Activated T-helper 1 cell treated with anti-CD3 and anti-CD28 coated beads, Interleukin-2, amount 50 U/mL, for 16 hours (primary cell): ENCODE data around the gene AP2A2.

Source experiments
- DNase-seq, 2 donors: peaks; one replicate each; pipeline ENCODE4 v3.0.0-alpha.2; 2020; ENCODE audit warnings: low read depth in 1 of 2, low spot score in 1 of 2

Gene AP2A2

DNA sequence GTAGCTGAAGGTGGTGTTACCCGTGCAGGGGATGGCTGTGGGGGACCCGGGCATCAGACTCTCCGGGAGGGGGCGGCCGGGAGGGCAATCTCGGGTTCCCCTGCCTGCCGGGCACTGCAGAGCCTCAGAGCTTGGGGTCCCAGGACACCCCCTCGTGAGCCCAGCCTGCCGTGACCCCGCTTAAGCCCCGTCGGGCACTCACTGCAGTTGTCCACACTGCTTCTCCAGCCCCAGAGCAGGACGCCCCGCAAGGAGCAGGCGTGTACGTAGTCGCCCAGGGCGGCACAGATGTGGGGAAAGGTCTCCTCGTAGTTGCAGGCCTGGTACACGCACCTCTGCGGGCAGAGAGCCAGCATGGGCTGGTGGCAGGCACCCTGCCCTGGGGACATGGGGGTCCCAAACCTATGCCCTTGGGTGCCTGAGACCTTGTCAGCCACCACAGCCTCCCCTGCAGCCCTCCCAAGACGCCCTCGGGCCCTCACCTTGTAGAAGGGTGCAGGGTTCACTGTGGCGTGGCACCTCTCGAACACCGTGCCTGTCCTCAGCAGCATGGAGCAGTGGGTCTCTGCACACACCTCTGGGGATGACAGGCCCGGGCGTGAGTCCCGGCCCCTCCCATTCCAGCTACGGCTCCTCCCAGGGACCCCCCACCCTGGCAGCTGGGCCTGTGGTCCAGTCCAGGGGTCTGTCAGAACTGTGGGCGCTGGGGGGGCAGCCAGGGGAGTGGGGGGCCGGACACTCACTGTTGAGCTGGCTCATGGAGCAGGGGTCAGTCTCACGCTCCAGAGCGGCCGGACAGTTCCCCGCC is 102.0 kb downstream of the AP2A2 start:
- DNase-seq, result no peak

DNA sequence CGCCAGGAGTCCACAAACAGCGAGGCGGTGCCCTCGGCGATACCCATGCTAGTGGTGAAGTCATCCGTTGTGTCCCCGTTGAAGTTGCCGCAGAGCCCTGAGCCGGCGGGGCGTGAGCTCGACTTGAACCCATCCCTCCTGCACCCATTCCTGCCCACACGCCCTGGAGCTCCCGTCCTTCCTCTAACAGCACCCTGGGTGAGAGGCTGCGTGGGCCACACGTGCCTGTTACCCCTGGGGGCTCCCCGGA is 102.5 kb downstream of the AP2A2 start:
- DNase-seq, result no peak

DNA sequence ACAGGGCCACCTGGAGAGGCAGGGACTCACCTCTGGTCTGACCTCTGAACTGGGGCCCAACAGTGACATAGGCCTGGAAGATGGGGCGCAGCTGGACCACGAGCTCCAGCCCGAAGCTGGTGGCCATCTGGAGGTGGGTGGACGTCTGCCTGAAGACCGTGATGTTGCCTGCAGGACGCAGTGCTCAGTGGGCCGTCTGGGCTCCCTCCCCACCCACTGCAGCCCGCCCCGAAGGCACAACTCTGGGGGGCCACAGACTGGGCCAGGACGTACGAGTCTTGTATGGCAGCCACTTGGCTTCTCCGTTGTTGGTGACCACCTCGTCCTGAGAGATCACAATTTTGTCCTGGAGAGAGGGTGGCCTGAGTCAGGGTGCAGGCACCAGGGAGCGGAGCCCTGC is 102.9 kb downstream of the AP2A2 start:
- DNase-seq, result no peak

DNA sequence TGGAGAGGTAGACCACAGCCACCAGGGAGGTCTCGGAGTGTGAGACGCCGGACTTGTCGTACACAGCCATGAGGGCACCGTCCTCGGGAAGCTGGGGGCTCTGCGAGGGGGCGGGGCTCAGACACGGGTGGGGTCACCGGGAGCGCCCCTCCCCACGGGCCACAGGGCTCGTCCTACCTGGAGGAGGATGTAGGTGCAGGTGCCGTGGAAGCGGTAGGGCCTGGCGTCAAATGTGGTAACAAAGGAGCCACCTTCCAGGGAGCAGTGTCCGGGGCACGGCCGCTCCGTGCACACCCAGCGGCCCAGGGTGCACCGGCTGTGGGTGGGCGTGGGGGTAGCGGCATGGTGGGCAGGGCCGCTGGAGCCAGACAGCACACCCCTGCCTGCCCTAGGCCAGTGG is 103.4 kb downstream of the AP2A2 start:
- no peak for DNase-seq

DNA sequence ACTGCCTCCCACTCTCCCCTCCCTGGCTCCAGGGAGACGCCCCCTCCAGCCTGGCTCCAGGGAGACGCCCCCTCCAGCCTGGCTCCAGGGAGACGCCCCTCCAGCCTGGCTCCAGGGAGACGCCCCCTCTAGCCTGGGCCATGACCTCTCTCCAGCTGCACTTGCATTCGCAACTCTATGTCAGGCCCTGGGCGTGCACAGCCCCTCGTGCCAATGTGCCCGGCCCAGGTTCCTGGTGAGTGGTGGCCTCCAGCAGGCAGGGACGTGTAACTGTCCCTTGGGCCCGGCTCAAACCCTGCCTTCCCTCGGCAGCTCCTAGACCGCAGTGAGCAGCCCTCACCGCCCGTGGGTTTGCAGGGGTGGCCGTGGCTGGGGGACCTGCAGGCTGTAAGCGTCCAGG is 104.0 kb downstream of the AP2A2 start:
- no peak for DNase-seq

DNA sequence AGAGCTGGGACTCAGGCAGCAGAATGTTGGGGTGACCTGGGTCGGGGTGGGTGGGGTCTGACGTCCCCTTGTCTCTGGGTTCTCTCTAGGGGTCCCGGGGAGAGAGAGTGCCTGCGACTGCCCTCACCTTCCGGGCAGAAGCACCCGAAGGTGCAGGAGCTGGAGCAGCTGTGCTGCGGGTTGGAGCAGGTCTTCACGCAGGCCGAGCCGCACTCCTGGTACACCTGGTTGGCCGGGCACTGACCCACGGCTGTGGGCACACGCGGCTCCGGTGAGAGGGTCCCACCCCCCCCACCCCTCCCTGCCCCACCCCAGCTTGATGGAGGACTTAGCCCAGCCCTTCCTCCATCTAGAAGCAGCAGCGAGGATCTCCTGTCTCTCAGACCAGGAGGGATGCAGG is 104.4 kb downstream of the AP2A2 start:
- no peak for DNase-seq

DNA sequence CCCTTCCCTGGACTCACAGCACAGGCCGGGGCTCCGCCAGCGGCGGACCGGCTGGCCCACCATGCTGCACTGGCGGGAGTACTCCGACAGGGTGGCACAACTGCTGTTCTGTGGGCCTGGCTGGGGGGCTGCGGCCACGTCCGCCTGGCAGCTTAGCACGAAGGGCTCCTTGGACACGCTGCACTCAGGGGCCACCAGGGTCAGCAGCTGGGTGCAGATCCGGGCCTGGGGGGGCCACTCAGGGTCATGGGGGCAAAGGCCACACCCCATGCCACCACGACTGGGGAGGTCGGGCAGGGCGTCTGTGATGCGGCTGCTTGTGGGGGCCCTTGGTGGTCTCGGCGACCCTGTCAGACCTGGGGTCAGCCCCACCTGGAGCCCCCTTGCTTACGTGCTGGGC is 104.9 kb downstream of the AP2A2 start:
- no peak for DNase-seq

DNA sequence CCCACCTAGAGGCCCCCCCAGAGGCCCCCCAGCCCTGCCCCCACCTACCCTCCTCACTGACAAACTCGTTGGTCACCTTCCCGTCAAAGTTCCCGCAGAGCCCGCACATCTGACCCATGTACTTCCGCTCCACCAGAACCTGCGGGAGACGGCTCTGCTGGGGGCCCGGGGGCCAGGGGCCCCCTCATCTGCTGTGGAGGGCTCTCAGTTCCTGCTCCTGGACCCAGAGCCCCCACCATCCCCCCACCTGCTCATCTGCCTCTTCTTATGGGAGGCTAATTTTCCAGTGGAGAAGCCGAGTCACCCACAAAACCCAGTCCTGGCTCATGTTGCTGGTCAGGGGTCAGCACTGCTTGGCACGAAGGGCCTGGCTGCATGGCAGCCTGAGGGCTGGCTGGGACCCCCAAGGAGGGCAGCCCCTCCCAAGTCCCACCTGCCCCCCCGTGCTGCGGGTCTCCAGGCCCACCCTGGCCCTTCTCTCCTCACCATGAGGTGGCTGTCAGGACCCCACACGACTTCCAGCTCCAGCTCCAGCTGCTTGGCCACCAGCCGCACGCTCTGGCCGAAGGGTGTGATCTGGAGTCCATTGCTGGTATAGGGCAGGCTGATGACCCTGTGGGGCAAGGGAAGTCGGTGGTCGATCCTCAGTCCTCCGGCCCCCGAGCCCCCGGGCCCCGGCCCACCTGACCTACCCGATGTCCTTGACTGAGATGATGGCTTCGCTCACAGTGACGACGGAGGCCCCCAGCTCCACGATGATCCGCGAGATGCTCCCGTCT is 105.6 kb downstream of the AP2A2 start:
- no peak for DNase-seq

DNA sequence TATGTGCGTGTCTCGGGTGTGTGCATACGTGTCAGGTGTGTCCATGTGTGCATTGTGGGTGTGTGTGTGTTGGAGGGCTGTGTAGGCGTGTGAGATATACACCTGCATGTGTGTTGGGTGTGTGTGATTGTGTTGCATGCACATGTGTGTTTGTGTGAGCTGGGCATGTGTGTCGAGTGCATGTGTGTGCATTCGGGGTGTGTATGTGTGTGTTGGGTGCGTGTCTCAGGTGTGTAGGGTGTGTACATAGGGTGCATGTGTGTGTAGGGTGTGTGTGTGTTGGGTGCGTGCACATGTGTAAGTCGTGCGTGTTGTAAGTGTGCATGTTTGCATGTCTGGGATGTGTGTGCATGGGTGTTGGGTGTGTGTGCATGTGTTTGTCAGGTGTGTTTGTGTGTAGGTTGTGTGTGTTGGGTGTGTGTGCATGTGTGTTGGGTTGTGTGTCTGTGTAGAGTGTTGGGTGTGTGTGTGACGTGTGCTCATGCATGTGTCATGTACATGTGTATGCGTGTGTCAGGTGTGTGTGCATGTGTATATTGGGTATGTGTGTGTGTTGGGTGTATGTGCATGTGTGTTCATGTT is 106.7 kb downstream of the AP2A2 start:
- no peak for DNase-seq

DNA sequence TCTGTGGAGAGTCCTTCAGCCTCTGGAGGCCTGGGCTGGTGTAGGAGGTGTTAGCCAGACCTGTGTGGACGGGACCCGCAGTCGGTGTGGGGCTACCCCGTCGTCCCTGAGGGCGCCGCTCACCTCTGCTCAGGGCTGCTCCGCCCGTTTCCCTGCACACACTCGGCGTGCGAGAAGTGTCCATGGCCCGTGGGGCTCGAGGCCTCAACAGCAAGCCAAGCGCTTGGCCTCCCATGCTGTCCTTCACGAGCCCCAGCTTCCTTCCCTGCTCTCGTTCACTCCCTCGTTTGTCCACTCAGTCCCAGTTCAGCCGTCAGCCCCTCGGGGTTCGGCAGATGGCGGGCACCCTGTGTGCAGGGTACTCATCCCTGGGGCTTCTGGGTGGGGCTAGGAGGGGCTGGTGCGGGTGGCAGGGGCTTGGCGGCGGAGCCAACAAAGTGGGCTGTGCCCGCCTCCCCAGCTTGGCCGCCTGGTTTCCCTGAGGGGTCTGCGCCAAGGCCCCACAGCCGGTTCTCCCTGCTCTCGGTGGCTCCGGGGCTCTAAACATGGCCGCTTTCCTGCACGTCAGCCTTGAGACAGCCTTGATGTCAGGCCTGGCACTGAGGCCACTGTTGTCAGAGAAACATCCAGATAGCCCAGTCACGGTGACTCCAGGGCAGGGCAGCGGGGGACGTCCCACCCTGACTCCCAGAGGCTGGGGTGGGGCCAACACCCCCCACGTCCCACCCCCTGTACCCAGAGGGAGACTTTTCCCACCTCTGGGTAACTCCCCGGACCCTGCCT is 107.5 kb downstream of the AP2A2 start:
- DNase-seq, result no peak

DNA sequence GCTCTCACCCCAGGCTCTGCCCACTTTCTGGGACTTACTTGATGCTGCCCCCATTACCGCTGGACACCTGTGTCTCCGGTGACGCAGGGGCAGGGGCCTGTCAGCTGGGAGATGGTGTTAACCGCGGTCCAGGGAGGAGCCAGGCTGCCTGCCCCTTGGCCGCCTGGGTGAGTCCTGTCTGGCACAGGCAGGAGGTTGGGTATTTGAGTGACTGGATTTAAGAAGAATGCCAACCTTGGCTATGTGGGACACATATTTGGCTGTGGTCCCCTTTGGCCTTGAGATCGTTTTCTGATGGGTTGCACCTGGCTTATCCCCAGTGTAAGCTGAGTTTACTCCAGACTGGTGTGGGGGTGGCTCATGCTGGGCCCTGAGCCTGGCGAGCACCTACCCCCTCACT is 108.3 kb downstream of the AP2A2 start:
- no peak for DNase-seq

DNA sequence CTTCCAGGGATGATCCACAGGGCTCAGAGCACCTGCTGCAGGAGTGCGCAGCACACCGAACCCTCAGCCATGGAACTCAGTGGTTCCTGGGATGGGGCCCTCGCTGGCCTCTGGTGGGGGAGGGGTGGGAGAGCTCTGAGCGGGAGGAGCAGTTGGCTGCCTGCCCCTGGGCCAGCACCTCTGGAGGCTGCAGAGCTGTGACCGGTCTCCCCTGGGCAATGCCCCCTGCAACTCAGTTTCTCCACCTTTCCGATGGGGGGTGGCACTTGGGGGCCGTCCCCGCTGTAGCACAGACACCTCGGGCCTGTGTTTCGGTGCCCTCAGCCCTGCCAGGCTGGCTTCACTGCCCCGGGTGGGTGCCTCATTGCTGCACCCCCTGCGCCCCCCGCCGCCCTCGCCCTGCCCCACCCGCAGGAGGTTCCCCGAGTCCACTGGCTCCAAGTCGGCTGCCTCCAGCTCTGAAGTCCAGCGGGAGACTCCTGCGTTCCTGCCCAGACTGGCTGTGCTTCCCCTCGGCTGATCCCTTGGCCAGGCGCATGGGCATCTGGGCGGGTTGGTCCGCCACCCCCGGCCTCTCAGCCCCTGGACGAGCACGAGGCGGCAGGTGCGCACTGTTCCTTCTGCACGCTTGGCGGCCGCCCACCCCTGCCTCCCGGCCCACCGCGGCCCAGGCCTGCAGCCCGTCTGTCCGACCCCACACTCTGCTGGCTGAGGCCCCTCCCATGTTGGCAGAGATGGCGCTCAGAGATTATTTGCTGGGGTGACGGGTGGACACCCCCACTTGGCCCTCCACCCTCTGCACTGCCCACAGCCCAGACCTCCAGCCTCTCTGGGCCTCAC is 109.0 kb downstream of the AP2A2 start:
- DNase-seq, result no peak

DNA sequence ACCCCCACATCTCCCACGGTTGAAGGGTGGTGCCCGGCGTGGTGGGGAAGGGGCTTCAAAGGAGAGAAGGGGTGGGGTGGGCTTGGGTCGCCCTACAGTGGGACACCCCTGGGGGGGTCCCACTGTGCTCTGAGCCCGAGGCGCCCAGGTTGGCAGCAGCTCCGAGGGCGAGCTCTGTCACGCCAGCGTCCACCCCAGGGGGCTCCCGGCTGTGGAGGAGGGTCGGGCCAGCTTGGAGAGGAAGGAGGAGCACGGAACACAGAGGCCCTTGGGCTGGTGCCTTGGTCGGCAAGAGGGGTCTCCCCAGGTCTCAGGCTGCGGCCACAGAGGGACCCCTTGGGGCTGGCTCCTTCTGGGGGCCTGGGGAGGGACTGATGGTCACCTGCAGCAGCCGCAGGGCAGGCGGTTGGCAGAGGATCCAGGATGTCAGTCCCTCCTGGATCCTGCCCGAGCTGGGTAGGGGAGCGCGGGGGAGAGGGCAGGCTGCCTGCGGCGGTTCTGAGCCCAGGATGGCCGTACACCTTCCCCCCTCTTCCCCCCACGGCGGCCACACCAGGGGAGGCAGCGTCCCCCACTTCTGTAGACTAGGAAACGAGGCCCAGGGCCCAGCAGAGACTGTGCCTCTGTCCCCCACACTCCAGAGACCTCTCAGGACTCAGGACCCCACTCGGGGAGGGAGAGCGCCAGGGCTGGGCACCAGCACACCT is 110.1 kb downstream of the AP2A2 start:
- DNase-seq, result no peak

DNA sequence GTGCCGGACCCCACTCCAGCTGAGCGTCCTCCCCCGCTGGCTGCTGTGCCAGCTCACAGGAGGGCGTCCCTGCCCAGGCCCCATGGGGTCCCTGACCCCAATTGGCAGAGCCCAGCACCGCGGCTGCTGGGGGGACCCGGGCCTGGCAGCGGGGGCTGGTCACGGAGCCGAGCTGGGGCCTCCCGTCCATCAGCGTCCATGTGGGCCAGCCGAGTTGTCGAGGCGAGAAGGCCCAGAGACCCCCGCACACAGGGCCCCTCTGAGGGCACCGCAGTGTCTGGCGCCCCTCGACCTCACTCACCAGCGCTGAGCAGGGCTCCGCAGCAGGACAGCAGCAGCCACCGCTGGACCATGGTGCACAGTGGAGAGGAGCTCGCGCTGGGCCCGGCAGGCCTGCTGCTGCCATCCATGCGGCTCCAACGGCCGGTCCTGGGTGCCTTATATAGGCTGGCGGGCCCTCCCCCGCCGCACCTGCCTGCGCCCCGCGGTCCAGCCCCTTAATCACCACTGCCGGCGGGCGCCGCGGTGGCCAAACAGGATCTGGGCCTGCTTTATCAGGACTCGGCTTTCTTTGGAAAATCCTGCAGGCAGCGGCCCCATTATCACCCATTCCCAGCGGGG is 110.7 kb downstream of the AP2A2 start, which contains the start of gene MUC6:
MUC6 (minus strand) TSS at position 416 of the 621 bp plus-strand sequence; CDS start at position 353, 63 bp downstream.
- DNase-seq, result no peak

DNA sequence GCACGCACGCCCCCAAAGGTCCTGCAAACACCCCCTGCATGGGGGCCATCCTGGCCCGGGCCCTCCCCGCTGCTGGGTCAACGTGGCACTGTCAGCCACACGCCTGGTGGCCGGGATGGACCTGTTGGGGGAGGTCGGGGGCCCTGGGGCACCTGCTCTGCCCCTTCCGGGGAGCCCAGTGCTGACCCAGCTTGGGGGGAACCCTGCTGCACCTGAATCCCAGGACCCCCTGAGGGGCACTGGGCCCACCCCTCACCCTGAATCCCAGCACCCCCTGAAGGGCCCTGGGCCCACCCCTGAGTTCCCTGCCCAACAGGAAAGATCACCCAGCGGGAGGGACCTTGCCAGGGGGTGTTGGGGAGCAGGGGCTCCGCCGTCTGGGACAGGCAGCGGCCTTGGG is 111.3 kb downstream of the AP2A2 start:
- DNase-seq, result no peak

DNA sequence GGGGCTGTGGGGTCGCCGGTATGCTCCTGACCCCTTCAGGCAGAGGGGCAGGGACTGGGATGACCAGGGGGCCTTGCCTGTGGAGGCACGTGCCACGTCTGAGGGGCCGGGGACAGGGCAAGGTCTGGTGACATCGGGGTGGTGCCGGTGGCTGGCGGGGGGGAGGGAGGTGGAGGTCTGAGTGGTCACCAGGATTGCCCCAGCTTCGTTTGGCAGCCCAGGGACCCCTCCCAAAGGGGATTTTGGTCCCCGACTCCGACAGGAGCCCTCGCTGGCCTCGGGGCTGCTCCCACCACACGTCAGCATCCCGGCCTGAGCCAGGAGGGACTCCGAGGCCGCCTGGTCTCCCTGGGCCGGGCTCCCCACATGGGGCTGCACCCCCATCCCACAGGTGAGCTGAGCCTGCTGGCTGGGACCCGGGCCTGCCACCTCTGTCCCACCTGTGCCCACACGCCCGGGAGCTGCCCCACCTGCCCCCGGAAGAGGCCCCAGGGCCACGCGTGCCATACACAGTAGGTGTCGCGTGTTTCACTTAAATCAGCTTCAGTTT is 111.9 kb downstream of the AP2A2 start:
- DNase-seq, result no peak

DNA sequence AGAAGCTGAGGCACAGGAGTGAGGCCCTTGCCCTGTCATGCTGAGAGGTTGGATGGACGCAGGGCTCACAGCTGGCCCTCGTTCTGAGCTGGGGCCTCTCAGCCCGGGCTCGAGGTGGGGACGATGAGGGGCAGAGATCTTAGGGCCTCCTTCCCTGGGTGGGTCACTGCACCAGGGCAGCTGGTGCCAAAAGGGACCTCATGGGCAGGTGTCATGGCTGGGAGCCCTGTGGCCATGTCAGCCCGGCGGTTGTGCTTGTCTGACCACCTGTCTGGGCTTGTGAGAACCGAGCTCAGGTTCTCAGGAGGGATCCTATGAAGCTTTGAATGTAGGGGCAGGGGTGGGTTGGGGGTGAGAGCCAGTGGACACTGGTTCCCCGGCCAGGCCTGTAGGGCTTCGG is 112.7 kb downstream of the AP2A2 start:
- no peak for DNase-seq

DNA sequence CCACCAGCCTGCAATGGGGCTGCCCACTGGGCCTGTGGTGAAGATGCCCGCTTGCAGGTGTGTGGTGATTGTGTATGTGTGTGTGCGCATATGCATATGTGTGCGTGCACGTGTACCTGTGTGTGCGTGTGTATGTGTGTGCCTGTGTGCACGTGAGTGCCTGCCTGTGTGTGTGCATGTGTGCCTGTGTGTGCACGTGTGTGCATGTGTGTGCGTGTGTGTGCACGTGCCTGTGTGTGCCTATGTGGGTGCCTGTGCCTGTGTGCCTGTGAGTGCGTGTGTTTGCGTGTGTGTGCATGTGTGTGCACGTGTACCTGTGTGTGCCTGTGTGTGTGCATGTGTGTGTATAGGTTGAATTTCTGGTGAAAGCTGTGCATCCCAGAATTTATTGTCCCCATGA is 113.3 kb downstream of the AP2A2 start:
- DNase-seq, result no peak
